Karpas-422 (cell line): ENCODE results near the gene EWSR1. TPM values are rescaled to one million over a fixed set of nuclear protein-coding genes. Genes with fewer than 3 reads are reported as not detected.

Source experiments
- DNase-seq: peaks from one replicate; pipeline ENCODE4 v3.0.0-alpha.2; 2015
- H2AFZ ChIP-seq: fragments of 200-600 bp; sonication (generic); 2 replicates; pipeline ENCODE4 v1.6.1; 2014; ENCODE audit warnings: antibody characterized with exemption, low read length, mixed read lengths
- H3K27ac ChIP-seq: fragments of 200-600 bp; sonication (generic); 2 replicates; pipeline ENCODE4 v1.5.1; 2014; ENCODE audit warnings: mild to moderate bottlenecking, low read length, moderate library complexity
- H3K27me3 ChIP-seq: fragments of 200-600 bp; sonication (generic); 2 replicates; pipeline ENCODE4 v1.6.1; 2014; ENCODE audit warnings: low read length, mixed read lengths
- H3K36me3 ChIP-seq: fragments of 200-600 bp; sonication (generic); 2 replicates; pipeline ENCODE4 v1.6.1; 2014; ENCODE audit warnings: low read length, mixed read lengths; ENCODE audit not compliant: insufficient read depth
- H3K4me1 ChIP-seq: fragments of 200-600 bp; sonication (generic); 2 replicates; pipeline ENCODE4 v1.6.1; 2014; ENCODE audit warnings: mild to moderate bottlenecking, low read length, mixed read lengths
- H3K4me2 ChIP-seq: fragments of 200-600 bp; sonication (generic); 2 replicates; pipeline ENCODE4 v1.6.1; 2014; ENCODE audit warnings: low read length, low read depth, mild to moderate bottlenecking; ENCODE audit not compliant: poor library complexity, severe bottlenecking
- H3K4me3 ChIP-seq: fragments of 200-600 bp; sonication (generic); 2 replicates; pipeline ENCODE4 v1.5.1; 2014; ENCODE audit warnings: mild to moderate bottlenecking, antibody characterized with exemption, low read length, mixed read lengths
- H3K79me2 ChIP-seq: fragments of 200-600 bp; sonication (generic); 2 replicates; pipeline ENCODE4 v1.6.1; 2014; ENCODE audit warnings: mild to moderate bottlenecking, low read length, mixed read lengths
- H3K9ac ChIP-seq: fragments of 200-600 bp; sonication (generic); 2 replicates; pipeline ENCODE4 v1.6.0; 2014; ENCODE audit warnings: low read length
- H3K9me2 ChIP-seq: fragments of 200-600 bp; sonication (generic), shearing (Covaris generic); replicated peaks from 2 replicates; pipeline ENCODE4 v1.6.0; 2014; ENCODE audit warnings: mild to moderate bottlenecking, low read length, moderate library complexity; ENCODE audit not compliant: insufficient read depth
- H3K9me3 ChIP-seq: fragments of 300-700, 200-600 bp; sonication (generic); 2 replicates; pipeline ENCODE4 v1.6.1; 2014; ENCODE audit warnings: low read length, mixed read lengths
- H4K20me1 ChIP-seq: fragments of 200-600 bp; sonication (generic); 2 replicates; pipeline ENCODE4 v1.6.1; 2014; ENCODE audit warnings: mild to moderate bottlenecking, antibody characterized with exemption, low read length, low read depth; ENCODE audit not compliant: insufficient read depth
- total RNA-seq: library from RNA; depleted of rRNA; stranded (reverse); fragments of >200 nt; shearing (Covaris generic); gene quantifications from 2 replicates; pipeline ENCODE4 v1.2.3, GENCODE V29; 2014; ENCODE audit warnings: low replicate concordance

EWSR1 gene
- total RNA-seq, 1 experiment from 2014 or later: 309 TPM

GRCh38 chr22:29256606-29257325, 11.3 kb upstream of the EWSR1 start:
- DNase-seq: no peak

GRCh38 chr22:29257751-29258181, 10.3 kb upstream of the EWSR1 start:
- Histone ChIP-seq H3K9ac (no peak overlapping the region), H3K4me3 (no peak overlapping the region), H3K79me2 (no peaks in the 10 kb centered on the region), H4K20me1 (no peaks in the 10 kb centered on the region), H3K4me2 (no peak overlapping the region), H3K36me3 (no peaks in the 10 kb centered on the region), H2AFZ (no peak overlapping the region), H3K9me3 (no peaks in the 10 kb centered on the region), H3K9me2 (no peaks in the 10 kb centered on the region), H3K27ac (no peak overlapping the region), H3K4me1 (no peaks in the 10 kb centered on the region), H3K27me3 (no peaks in the 10 kb centered on the region)
- no peak for DNase-seq

More at GRCh38 chr22:29256606-29257325, 11.3 kb upstream of the EWSR1 start:
- Histone ChIP-seq H3K79me2 (no peaks in the 10 kb centered on the region), H3K4me1 (no peaks in the 10 kb centered on the region), H3K4me2 (no peak overlapping the region), H4K20me1 (no peaks in the 10 kb centered on the region), H3K27me3 (no peaks in the 10 kb centered on the region), H3K4me3 (no peak overlapping the region), H3K9ac (no peak overlapping the region), H2AFZ (no peak overlapping the region), H3K9me3 (no peaks in the 10 kb centered on the region), H3K36me3 (no peaks in the 10 kb centered on the region), H3K27ac (no peak overlapping the region), H3K9me2 (no peaks in the 10 kb centered on the region)

GRCh38 chr22:29258407-29259252, 9.4 kb upstream of the EWSR1 start:
- Histone ChIP-seq H3K27ac (no peak overlapping the region), H3K9me2 (no peaks in the 10 kb centered on the region), H3K4me2 (no peak overlapping the region), H2AFZ (no peak overlapping the region), H3K9me3 (no peaks in the 10 kb centered on the region), H3K27me3 (no peaks in the 10 kb centered on the region), H3K9ac (no peak overlapping the region), H3K36me3 (no peaks in the 10 kb centered on the region), H3K4me1 (no peaks in the 10 kb centered on the region), H3K4me3 (no peak overlapping the region), H3K79me2 (no peaks in the 10 kb centered on the region), H4K20me1 (no peaks in the 10 kb centered on the region)
- no peak for DNase-seq

GRCh38 chr22:29259253-29259899, 8.7 kb upstream of the EWSR1 start:
- no peaks in the 10 kb centered on the region for H3K79me2 ChIP-seq
- H3K27ac ChIP-seq: no peak overlapping the region
- H2AFZ ChIP-seq: no peak overlapping the region
- H3K27me3 ChIP-seq: no peaks in the 10 kb centered on the region
- no peaks in the 10 kb centered on the region for H3K4me1 ChIP-seq
- H4K20me1 ChIP-seq: no peaks in the 10 kb centered on the region
- no peak for DNase-seq
- H3K4me2 ChIP-seq: no peak overlapping the region
- H3K36me3 ChIP-seq: peaks cover 2% of the 10 kb centered on the region; the same call in 1 of the 2 replicates
- no peaks in the 10 kb centered on the region for H3K9me2 ChIP-seq
- H3K9me3 ChIP-seq: no peaks in the 10 kb centered on the region
- H3K9ac ChIP-seq: no peak overlapping the region
- no peak overlapping the region for H3K4me3 ChIP-seq

GRCh38 chr22:29260031-29260560, 8.0 kb upstream of the EWSR1 start:
- Histone ChIP-seq H2AFZ (no peak overlapping the region), H3K27ac (no peak overlapping the region), H3K36me3 (peaks cover 4% of the 10 kb centered on the region; the same call in 1 of the 2 replicates), H3K79me2 (no peaks in the 10 kb centered on the region), H4K20me1 (no peaks in the 10 kb centered on the region), H3K4me2 (no peak overlapping the region), H3K4me3 (no peak overlapping the region), H3K9ac (no peak overlapping the region), H3K27me3 (no peaks in the 10 kb centered on the region), H3K9me2 (no peaks in the 10 kb centered on the region), H3K9me3 (no peaks in the 10 kb centered on the region), H3K4me1 (no peaks in the 10 kb centered on the region)
- DNase-seq: no peak

- H4K20me1 ChIP-seq: no peaks in the 10 kb centered on the region
- H3K4me2 ChIP-seq: no peak overlapping the region
- no peaks in the 10 kb centered on the region for H3K4me1 ChIP-seq
Measured at GRCh38 chr22:29260601-29261315, 7.3 kb upstream of the EWSR1 start.

GRCh38 chr22:29263791-29264276, 4.2 kb upstream of the EWSR1 start:
- DNase-seq: no peak
- no peak overlapping the region for H3K9ac ChIP-seq
- no peak overlapping the region for H2AFZ ChIP-seq
- peaks cover 29% of the 10 kb centered on the region for H3K79me2 ChIP-seq
- H3K27me3 ChIP-seq: no peaks in the 10 kb centered on the region
- H3K36me3 ChIP-seq: peaks cover 9% of the 10 kb centered on the region; the same call in 1 of the 2 replicates
- no peaks in the 10 kb centered on the region for H3K9me2 ChIP-seq
- peaks cover 11% of the 10 kb centered on the region for H3K4me1 ChIP-seq
- no peak overlapping the region for H3K4me2 ChIP-seq
- no peaks in the 10 kb centered on the region; the same call in 1 of the 2 replicates for H4K20me1 ChIP-seq
- no peak overlapping the region for H3K27ac ChIP-seq
- no peak overlapping the region for H3K4me3 ChIP-seq
- no peaks in the 10 kb centered on the region for H3K9me3 ChIP-seq

More at GRCh38 chr22:29260601-29261315, 7.3 kb upstream of the EWSR1 start:
- H2AFZ ChIP-seq: no peak overlapping the region
- H3K9me2 ChIP-seq: no peaks in the 10 kb centered on the region
- H3K79me2 ChIP-seq: no peaks in the 10 kb centered on the region
- H3K4me3 ChIP-seq: no peak overlapping the region
- no peak overlapping the region for H3K27ac ChIP-seq
- no peak for DNase-seq
- peaks cover 9% of the 10 kb centered on the region; the same call in 1 of the 2 replicates for H3K36me3 ChIP-seq
- H3K9ac ChIP-seq: no peak overlapping the region
- H3K27me3 ChIP-seq: no peaks in the 10 kb centered on the region
- no peaks in the 10 kb centered on the region for H3K9me3 ChIP-seq
